SK-N-SH (cell line): Measurements from ENCODE around the gene SPATA12.

Source experiments
- CHD2 ChIP-seq: fragments of 150-350 bp; IDR thresholded peaks from 2 replicates; pipeline ENCODE4 v1.6.1; 2018; ENCODE audit warnings: low read length; ENCODE audit not compliant: partially characterized antibody
- CTCF ChIP-seq: fragments of 200-600 bp; sonication (generic); IDR thresholded peaks from 2 replicates; pipeline ENCODE4 v1.6.1; 2017; ENCODE audit warnings: antibody characterized with exemption, mild to moderate bottlenecking, moderate library complexity
- ELF1 ChIP-seq: IDR thresholded peaks from 2 replicates; pipeline ENCODE4 v1.4.0; 2012
- EP300 ChIP-seq, 2 experiments: IDR thresholded peaks; 2 replicates each; pipeline versions ENCODE4 v1.4.0 to v1.6.1; 2012; ENCODE audit warnings: borderline replicate concordance in 1 of 2, low read depth in 1 of 2, low read length in 1 of 2
- EZH2phosphoT487 ChIP-seq: fragments of 200-600 bp; sonication (generic); IDR thresholded peaks from 2 replicates; pipeline ENCODE4 v1.6.1; 2017; ENCODE audit warnings: low read depth, mixed run types, mild to moderate bottlenecking, antibody characterized with exemption, moderate library complexity, borderline replicate concordance
- FOXM1 ChIP-seq: IDR thresholded peaks from 2 replicates; pipeline ENCODE4 v1.4.0; 2012; ENCODE audit warnings: low read depth, mild to moderate bottlenecking
- GABPA ChIP-seq: IDR thresholded peaks from 2 replicates; pipeline ENCODE4 v1.4.0; 2012; ENCODE audit warnings: low read depth, mild to moderate bottlenecking
- MXI1 ChIP-seq: IDR thresholded peaks from 2 replicates; pipeline ENCODE4 v1.6.1; 2012; ENCODE audit warnings: mild to moderate bottlenecking, low read depth, low read length, improper control_type of control experiment
- PBX3 ChIP-seq: IDR thresholded peaks from 2 replicates; pipeline ENCODE4; 2012
- POLR2AphosphoS5 ChIP-seq: IDR thresholded peaks from 2 replicates; pipeline ENCODE4 v1.6.1; 2012; ENCODE audit warnings: low read depth, low read length
- RAD21 ChIP-seq: IDR thresholded peaks from 2 replicates; pipeline ENCODE4 v1.6.1; 2012; ENCODE audit warnings: mild to moderate bottlenecking, low read length
- USF2 ChIP-seq: fragments of 150-350 bp; IDR thresholded peaks from 2 replicates; pipeline ENCODE4 v1.6.1; 2017; ENCODE audit warnings: antibody characterized with exemption, low read length, low read depth, borderline replicate concordance
- YY1 ChIP-seq: IDR thresholded peaks from 2 replicates; pipeline ENCODE4 v1.4.0; 2012; ENCODE audit warnings: low read depth, mild to moderate bottlenecking
- ZBTB33 ChIP-seq: IDR thresholded peaks from 2 replicates; pipeline ENCODE4 v1.4.0; 2012; ENCODE audit warnings: low read depth, borderline replicate concordance

- TF ChIP-seq EZH2phosphoT487 (no peak), CTCF (no peak), FOXM1 (no peak), EP300 (IDR thresholded peaks at IDR 0.05; ENCODE audit: borderline replicate concordance in 1 of 2, low read depth in 1 of 2, low read length in 1 of 2) (no peak), USF2 (no peak), GABPA (no peak), YY1 (no peak), MXI1 (no peak), RAD21 (no peak), ELF1 (no peak), POLR2AphosphoS5 (no peak), CHD2 (no peak), PBX3 (no peak), ZBTB33 (no peak)
Measured at GRCh38 chr3:57065588-57065987, 5.1 kb downstream of the SPATA12 start.
